GM21360 (cell line): ENCODE results near the gene USF1.
"Not testable (repeated sequence)": the region's sequence is repeated elsewhere in the genome, so short reads cannot be mapped to it uniquely, and the experiment has no call there.

Source experiments
- ATAC-seq: cut with Tn5 transposase; IDR thresholded peaks from one replicate; pipeline ENCODE4 v1.9.1; 2021; ENCODE audit warnings: mild to moderate bottlenecking, moderate library complexity; ENCODE audit not compliant: unreplicated experiment

Gene USF1

GRCh38 chr1:161079436-161080110, 33.8 kb upstream of the USF1 start:
- ATAC-seq, result no peak

GRCh38 chr1:161077426-161077825, 31.6 kb upstream of the USF1 start:
- no peak for ATAC-seq

GRCh38 chr1:161076410-161076809, 30.6 kb upstream of the USF1 start:
- ATAC-seq, result no peak

- ATAC-seq, result no peak
Measured at GRCh38 chr1:161074676-161075368, 29.0 kb upstream of the USF1 start.

- no peak for ATAC-seq
Measured at GRCh38 chr1:161073474-161074121, 27.8 kb upstream of the USF1 start.

GRCh38 chr1:161072751-161073449, 27.1 kb upstream of the USF1 start:
- ATAC-seq, result no peak

GRCh38 chr1:161071886-161072371, 26.2 kb upstream of the USF1 start:
- no peak for ATAC-seq

GRCh38 chr1:161070761-161071160, 25.0 kb upstream of the USF1 start:
- no peak for ATAC-seq

GRCh38 chr1:161069731-161070270, 24.0 kb upstream of the USF1 start, which contains the start of gene ARHGAP30:
TSS of gene ARHGAP30 (minus strand) at chr1:161069891. CDS start at chr1:161069624, 267 bp downstream.
- ATAC-seq, result peak; percentile 70

GRCh38 chr1:161069241-161069640, 23.5 kb upstream of the USF1 start:
- no peak for ATAC-seq

- peak; percentile 46 for ATAC-seq
Measured at GRCh38 chr1:161068306-161069234, 22.8 kb upstream of the USF1 start.

- ATAC-seq, result no peak
Measured at GRCh38 chr1:161066694-161067093, 20.9 kb upstream of the USF1 start.

GRCh38 chr1:161065681-161066080, 19.9 kb upstream of the USF1 start:
- ATAC-seq, result not testable (repeated sequence)

GRCh38 chr1:161063936-161064335, 18.2 kb upstream of the USF1 start:
- ATAC-seq, result not testable (repeated sequence)

- no peak for ATAC-seq
Measured at GRCh38 chr1:161061419-161061818, 15.6 kb upstream of the USF1 start.

GRCh38 chr1:161059293-161059692, 13.5 kb upstream of the USF1 start:
- no peak for ATAC-seq

- no peak for ATAC-seq
Measured at GRCh38 chr1:161054805-161055204, 9.0 kb upstream of the USF1 start.

- ATAC-seq, result no peak
Measured at GRCh38 chr1:161054232-161054631, 8.5 kb upstream of the USF1 start.

GRCh38 chr1:161052899-161053298, 7.1 kb upstream of the USF1 start:
- no peak for ATAC-seq

- ATAC-seq, result no peak
Measured at GRCh38 chr1:161051219-161051618, 5.4 kb upstream of the USF1 start.
